RWPE2 (cell line): ENCODE data around the gene LIMS2.
A peak's percentile ranks its signal among the peaks of the same experiment; 100 is the strongest.

ENCODE experiments used
- ATAC-seq: fragments of 200-7000 bp; cut with Tn5 transposase; 3 replicates; pipeline ENCODE4 v1.9.1; 2021; ENCODE audit warnings: low read depth
- DNase-seq: peaks from one replicate; pipeline ENCODE4 v3.0.0-alpha.2; 2020; ENCODE audit warnings: low spot score
- H3K27ac ChIP-seq: fragments of 450-650 bp; 2 replicates; pipeline ENCODE4 v1.5.1; 2017; ENCODE audit warnings: mild to moderate bottlenecking; ENCODE audit not compliant: poor library complexity, severe bottlenecking
- H3K27me3 ChIP-seq: fragments of 250-450 bp; sonication (Bioruptor Pico); 2 replicates; pipeline ENCODE4 v1.5.1; 2021; ENCODE audit warnings: mild to moderate bottlenecking, moderate library complexity; ENCODE audit not compliant: insufficient read depth, poor library complexity, severe bottlenecking
- H3K36me3 ChIP-seq: fragments of 250-450 bp; sonication (Bioruptor Pico); 2 replicates; pipeline ENCODE4 v1.5.1; 2020; ENCODE audit warnings: low read depth, mild to moderate bottlenecking, moderate library complexity
- H3K4me1 ChIP-seq: fragments of 250-450 bp; sonication (Bioruptor Pico); 2 replicates; pipeline ENCODE4 v1.5.1; 2021; ENCODE audit warnings: mild to moderate bottlenecking, moderate library complexity; ENCODE audit not compliant: insufficient read depth, poor library complexity, severe bottlenecking
- H3K4me3 ChIP-seq: fragments of 250-450 bp; sonication (Bioruptor Pico); 2 replicates; pipeline ENCODE4 v1.5.1; 2021; ENCODE audit warnings: mild to moderate bottlenecking, moderate library complexity; ENCODE audit not compliant: severe bottlenecking
- H3K9me3 ChIP-seq: fragments of 250-450 bp; sonication (Bioruptor Pico); 2 replicates; pipeline ENCODE4 v1.5.1; 2021; ENCODE audit warnings: mild to moderate bottlenecking, moderate library complexity; ENCODE audit not compliant: severe bottlenecking
- CTCF ChIP-seq: fragments of 450-650 bp; IDR thresholded peaks from one replicate; pipeline ENCODE4 v1.5.1; 2017; ENCODE audit warnings: mild to moderate bottlenecking, moderate library complexity; ENCODE audit not compliant: poor library complexity, severe bottlenecking

The LIMS2 gene

GRCh38 chr2:127648321-127648720, 27.0 kb downstream of the LIMS2 start:
- H3K36me3 ChIP-seq = no peaks in the 10 kb centered on the region
- H3K27ac ChIP-seq = no peak overlapping the region
- TF ChIP-seq CTCF = no peak
- H3K4me3 ChIP-seq = no peak overlapping the region
- H3K4me1 ChIP-seq = peaks cover 11% of the 10 kb centered on the region
- ATAC-seq (no peak), DNase-seq (no peak)
- no peaks in the 10 kb centered on the region for H3K9me3 ChIP-seq
- no peaks in the 10 kb centered on the region for H3K27me3 ChIP-seq

- ATAC-seq = peak; percentile 51; the same call in 1 of the 3 replicates
These were observed 27.8 kb downstream of the LIMS2 start for GRCh38 chr2:127647242-127648190.

GRCh38 chr2:127646487-127647241, 28.7 kb downstream of the LIMS2 start:
- TF ChIP-seq CTCF = no peak
- DNase-seq (no peak), ATAC-seq (no peak)
- Histone ChIP-seq H3K27me3 (no peaks in the 10 kb centered on the region), H3K4me3 (no peak overlapping the region), H3K36me3 (no peaks in the 10 kb centered on the region), H3K9me3 (no peaks in the 10 kb centered on the region), H3K4me1 (peaks cover 11% of the 10 kb centered on the region), H3K27ac (peak overlapping the region; percentile 28)

More at GRCh38 chr2:127647242-127648190, 27.8 kb downstream of the LIMS2 start:
- no peak for DNase-seq
- Histone ChIP-seq H3K4me1 (peaks cover 11% of the 10 kb centered on the region), H3K36me3 (no peaks in the 10 kb centered on the region), H3K9me3 (no peaks in the 10 kb centered on the region), H3K4me3 (no peak overlapping the region), H3K27ac (peak overlapping the region; percentile 28), H3K27me3 (no peaks in the 10 kb centered on the region)
- TF ChIP-seq CTCF = no peak

GRCh38 chr2:127645395-127646291, 29.7 kb downstream of the LIMS2 start, which contains the start of gene GPR17:
GPR17 (plus strand) TSS chr2:127646153; CDS start chr2:127650736, 4,583 bp downstream.
- peaks cover 11% of the 10 kb centered on the region for H3K4me1 ChIP-seq

More at GRCh38 chr2:127645395-127646291, 29.7 kb downstream of the LIMS2 start, which contains the start of gene GPR17:
- ATAC-seq (no peak), DNase-seq (no peak)
- H3K36me3 ChIP-seq = no peaks in the 10 kb centered on the region
- H3K27ac ChIP-seq = peak within 1 kb of the TSS; percentile 28
- no peak for TF ChIP-seq CTCF
- H3K27me3 ChIP-seq = no peaks in the 10 kb centered on the region
- no peaks in the 10 kb centered on the region for H3K9me3 ChIP-seq
- H3K4me3 ChIP-seq = no peak within 1 kb of the TSS
